HepG2 (cell line): ENCODE results near the gene RUNDC1. TPM values are rescaled to one million over a fixed set of nuclear protein-coding genes. Genes with fewer than 3 reads are reported as not detected.

ENCODE experiments used
- FOXK1 ChIP-seq: sonication (generic); formaldehyde crosslinking; IDR thresholded peaks from 2 replicates; pipeline ENCODE4 v1.4.0; 2020; ENCODE audit warnings: low read depth, missing genetic modification reagents, borderline replicate concordance
- GATAD1 ChIP-seq: IDR thresholded peaks from 2 replicates; pipeline ENCODE4 v1.6.1; 2016; ENCODE audit warnings: missing genetic modification reagents, missing compliant biosample characterization
- KAT8 ChIP-seq: IDR thresholded peaks from 2 replicates; pipeline ENCODE4 v1.6.1; 2016; ENCODE audit warnings: missing genetic modification reagents, missing compliant biosample characterization
- MED8 ChIP-seq: sonication (generic); formaldehyde crosslinking; IDR thresholded peaks from 2 replicates; pipeline ENCODE4 v1.8.1; 2023; ENCODE audit warnings: mild to moderate bottlenecking, missing genetic modification reagents; ENCODE audit not compliant: insufficient replicate concordance
- MTF1 ChIP-seq: sonication (generic); formaldehyde crosslinking; IDR thresholded peaks from 2 replicates; pipeline ENCODE4 v1.5.0; 2020; ENCODE audit warnings: missing genetic modification reagents
- MTF2 ChIP-seq: sonication (generic); formaldehyde crosslinking; IDR thresholded peaks from 2 replicates; pipeline ENCODE4 v1.5.0; 2020; ENCODE audit warnings: missing genetic modification reagents, borderline replicate concordance
- NFATC3 ChIP-seq: sonication (generic); formaldehyde crosslinking; IDR thresholded peaks from 2 replicates; pipeline ENCODE4 v1.5.1; 2020; ENCODE audit warnings: mild to moderate bottlenecking, missing genetic modification reagents
- POLR2G ChIP-seq: fragments of 200-400 bp; formaldehyde crosslinking; IDR thresholded peaks from 2 replicates; pipeline ENCODE4 v1.6.1; 2018; ENCODE audit warnings: mild to moderate bottlenecking, low read depth, low read length, moderate library complexity
- STAT5B ChIP-seq: sonication (generic); formaldehyde crosslinking; IDR thresholded peaks from 2 replicates; pipeline ENCODE4 v1.4.0; 2020; ENCODE audit warnings: missing genetic modification reagents
- TBP ChIP-seq: sonication (generic); formaldehyde crosslinking; IDR thresholded peaks from 2 replicates; pipeline ENCODE4 v1.5.0; 2020; ENCODE audit warnings: missing genetic modification reagents
- TBX3 ChIP-seq: fragments of 450-650 bp; IDR thresholded peaks from 2 replicates; pipeline ENCODE4 v1.6.1; 2017; ENCODE audit warnings: antibody characterized with exemption, mild to moderate bottlenecking, inconsistent platforms, borderline replicate concordance
- TCF7 ChIP-seq: sonication (generic); IDR thresholded peaks from 2 replicates; pipeline ENCODE4 v1.6.1; 2016; ENCODE audit warnings: antibody characterized with exemption, low read depth
- YY1 ChIP-seq: IDR thresholded peaks from 2 replicates; pipeline ENCODE4 v1.6.1; 2011; ENCODE audit warnings: low read length, low read depth, moderate library complexity, mild to moderate bottlenecking; ENCODE audit not compliant: insufficient read depth, insufficient replicate concordance
- ZBTB1 ChIP-seq: sonication (generic); formaldehyde crosslinking; IDR thresholded peaks from 2 replicates; pipeline ENCODE4 v1.4.0; 2020; ENCODE audit warnings: missing genetic modification reagents, borderline replicate concordance
- ZNF33B ChIP-seq: sonication (generic); formaldehyde crosslinking; IDR thresholded peaks from 2 replicates; pipeline ENCODE4 v1.5.1; 2020; ENCODE audit warnings: mild to moderate bottlenecking, missing genetic modification reagents
- ZNF605 ChIP-seq: sonication (generic); formaldehyde crosslinking; IDR thresholded peaks from 2 replicates; pipeline ENCODE4 v1.8.0; 2022; ENCODE audit warnings: mild to moderate bottlenecking, missing genetic modification reagents
- ZNF709 ChIP-seq: sonication (generic); formaldehyde crosslinking; IDR thresholded peaks from 2 replicates; pipeline ENCODE4 v1.5.0; 2020; ENCODE audit warnings: mild to moderate bottlenecking, missing genetic modification reagents
- ZNF776 ChIP-seq: sonication (generic); formaldehyde crosslinking; IDR thresholded peaks from 2 replicates; pipeline ENCODE4 v1.4.0; 2020; ENCODE audit warnings: mild to moderate bottlenecking, missing genetic modification reagents
- polyA plus RNA-seq, 8 experiments: library from polyadenylated mRNA; depleted of rRNA in 3 of 8; stranded (reverse) in 7 of 8; unstranded in 1 of 8; fragments of >200 nt; fragmentation: Illumina TruSeq in 4 of 8; extraction: Trizol in 4 of 8; gene quantifications; 2 replicates each; pipeline versions ENCODE4 v1.2.1 to v1.2.3, GENCODE V29; 2011 to 2016; ENCODE audit warnings: low read depth in 4 of 8, missing spikeins in 1 of 8, mixed read lengths in 1 of 8; ENCODE audit not compliant: insufficient read depth in 1 of 8
- total RNA-seq, 5 experiments: library from RNA; depleted of rRNA; stranded (reverse); fragments of >200 nt; fragmentation: Illumina TruSeq; extraction: Trizol; gene quantifications; 2 replicates each; pipeline ENCODE4 v1.2.3, GENCODE V29; 2016; ENCODE audit warnings: low read depth in 1 of 5
- TF ChIP-seq, protein P1 (sequence below): sonication (generic); formaldehyde crosslinking; IDR thresholded peaks from 2 replicates; pipeline ENCODE4 v1.4.0; 2020; ENCODE audit warnings: missing genetic modification reagents
- TF ChIP-seq, protein P2 (sequence below): IDR thresholded peaks from 2 replicates; pipeline ENCODE4 v1.6.1; 2012; ENCODE audit warnings: inconsistent platforms
- TF ChIP-seq, protein P3 (sequence below): sonication (generic); formaldehyde crosslinking; IDR thresholded peaks from 2 replicates; pipeline ENCODE4 v1.5.0; 2020; ENCODE audit warnings: missing genetic modification reagents
- TF ChIP-seq, protein P4 (sequence below): sonication (generic); formaldehyde crosslinking; conservative IDR thresholded peaks from 2 replicates; pipeline ENCODE4 v1.4.0; 2020; ENCODE audit warnings: missing genetic modification reagents
- TF ChIP-seq, protein P5 (sequence below): sonication (generic); formaldehyde crosslinking; IDR thresholded peaks from 2 replicates; pipeline ENCODE4 v1.8.0; 2022; ENCODE audit warnings: missing genetic modification reagents, mild to moderate bottlenecking, moderate library complexity, borderline replicate concordance

RUNDC1 gene
- total and polyA plus RNA-seq, 2 of the 13 experiments (the other 11 are each of a cell fraction or from before 2014, with no cell fraction given) = 10.3 to 11.4 TPM

DNA sequence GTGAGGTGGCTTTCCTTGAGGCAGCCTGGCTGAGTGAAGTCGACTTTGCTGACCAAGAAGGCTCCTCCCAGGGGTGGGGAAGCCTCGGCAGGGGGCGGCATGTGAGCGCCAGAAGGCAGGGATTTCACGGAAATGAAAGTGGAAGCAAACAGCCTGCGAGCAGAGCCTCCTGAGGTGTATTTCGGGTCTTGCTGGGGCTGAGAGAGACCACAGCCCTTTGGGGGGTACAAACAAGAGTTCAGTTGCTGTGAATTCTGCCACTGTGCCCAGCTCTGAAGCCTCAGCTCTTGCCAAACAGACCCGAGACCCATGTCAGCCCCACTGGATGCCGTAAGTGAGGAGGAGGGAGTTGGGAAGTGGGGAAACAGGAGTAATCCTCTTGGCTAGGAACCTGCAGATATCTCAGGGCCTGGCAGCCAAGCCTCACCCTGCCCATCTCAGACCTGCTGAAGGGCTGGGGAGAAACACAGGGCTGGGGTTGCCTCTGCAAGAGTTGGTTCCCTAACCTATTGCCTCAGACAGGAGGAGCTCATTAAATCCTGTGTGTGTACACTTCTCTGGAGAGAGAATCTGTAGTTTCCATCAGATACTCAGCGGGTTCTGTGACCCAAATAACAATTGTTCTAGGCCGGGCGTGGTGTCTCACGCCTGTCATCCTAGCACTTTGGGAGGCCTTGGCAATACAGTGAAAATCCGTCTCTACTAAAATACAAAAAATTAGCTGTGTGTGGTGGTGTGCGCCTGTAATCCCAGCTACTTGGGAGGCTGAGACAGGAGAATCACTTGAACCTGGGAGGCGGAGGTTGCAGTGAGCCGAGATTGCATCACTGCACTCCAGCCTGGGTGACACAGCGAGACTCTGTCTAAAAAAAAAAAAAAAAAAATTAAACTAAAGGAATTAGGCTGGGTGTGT is 26.5 kb downstream of the RUNDC1 start, which contains the start of gene IFI35 (continued):
- TF ChIP-seq, protein P1, sequence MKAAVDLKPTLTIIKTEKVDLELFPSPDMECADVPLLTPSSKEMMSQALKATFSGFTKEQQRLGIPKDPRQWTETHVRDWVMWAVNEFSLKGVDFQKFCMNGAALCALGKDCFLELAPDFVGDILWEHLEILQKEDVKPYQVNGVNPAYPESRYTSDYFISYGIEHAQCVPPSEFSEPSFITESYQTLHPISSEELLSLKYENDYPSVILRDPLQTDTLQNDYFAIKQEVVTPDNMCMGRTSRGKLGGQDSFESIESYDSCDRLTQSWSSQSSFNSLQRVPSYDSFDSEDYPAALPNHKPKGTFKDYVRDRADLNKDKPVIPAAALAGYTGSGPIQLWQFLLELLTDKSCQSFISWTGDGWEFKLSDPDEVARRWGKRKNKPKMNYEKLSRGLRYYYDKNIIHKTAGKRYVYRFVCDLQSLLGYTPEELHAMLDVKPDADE (CRISPR knock-in tag) = no peak
- TF ChIP-seq MTF2 (CRISPR knock-in tag) (no peak), GATAD1 (CRISPR knock-in tag) (peak; percentile 34), ZNF776 (no peak), FOXK1 (0 out of 2 replicates have a peak, but pooled peaks have one; percentile 8), POLR2G (peak; percentile 77), MED8 (no peak), MTF1 (CRISPR knock-in tag) (no peak), STAT5B (CRISPR knock-in tag) (no peak), TCF7 (no peak), ZBTB1 (no peak), YY1 (peak; percentile 25), ZNF33B (CRISPR knock-in tag) (peak; percentile 37; the same call in 1 of the 2 replicates), ZNF605 (CRISPR knock-in tag) (no peak), ZNF709 (no peak), KAT8 (CRISPR knock-in tag) (peak; percentile 45), TBP (no peak), NFATC3 (CRISPR knock-in tag) (no peak), TBX3 (no peak)
- TF ChIP-seq, protein P2, sequence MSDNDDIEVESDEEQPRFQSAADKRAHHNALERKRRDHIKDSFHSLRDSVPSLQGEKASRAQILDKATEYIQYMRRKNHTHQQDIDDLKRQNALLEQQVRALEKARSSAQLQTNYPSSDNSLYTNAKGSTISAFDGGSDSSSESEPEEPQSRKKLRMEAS = no peak
- TF ChIP-seq, protein P3, sequence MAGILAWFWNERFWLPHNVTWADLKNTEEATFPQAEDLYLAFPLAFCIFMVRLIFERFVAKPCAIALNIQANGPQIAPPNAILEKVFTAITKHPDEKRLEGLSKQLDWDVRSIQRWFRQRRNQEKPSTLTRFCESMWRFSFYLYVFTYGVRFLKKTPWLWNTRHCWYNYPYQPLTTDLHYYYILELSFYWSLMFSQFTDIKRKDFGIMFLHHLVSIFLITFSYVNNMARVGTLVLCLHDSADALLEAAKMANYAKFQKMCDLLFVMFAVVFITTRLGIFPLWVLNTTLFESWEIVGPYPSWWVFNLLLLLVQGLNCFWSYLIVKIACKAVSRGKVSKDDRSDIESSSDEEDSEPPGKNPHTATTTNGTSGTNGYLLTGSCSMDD = no peak
- TF ChIP-seq, protein P4, sequence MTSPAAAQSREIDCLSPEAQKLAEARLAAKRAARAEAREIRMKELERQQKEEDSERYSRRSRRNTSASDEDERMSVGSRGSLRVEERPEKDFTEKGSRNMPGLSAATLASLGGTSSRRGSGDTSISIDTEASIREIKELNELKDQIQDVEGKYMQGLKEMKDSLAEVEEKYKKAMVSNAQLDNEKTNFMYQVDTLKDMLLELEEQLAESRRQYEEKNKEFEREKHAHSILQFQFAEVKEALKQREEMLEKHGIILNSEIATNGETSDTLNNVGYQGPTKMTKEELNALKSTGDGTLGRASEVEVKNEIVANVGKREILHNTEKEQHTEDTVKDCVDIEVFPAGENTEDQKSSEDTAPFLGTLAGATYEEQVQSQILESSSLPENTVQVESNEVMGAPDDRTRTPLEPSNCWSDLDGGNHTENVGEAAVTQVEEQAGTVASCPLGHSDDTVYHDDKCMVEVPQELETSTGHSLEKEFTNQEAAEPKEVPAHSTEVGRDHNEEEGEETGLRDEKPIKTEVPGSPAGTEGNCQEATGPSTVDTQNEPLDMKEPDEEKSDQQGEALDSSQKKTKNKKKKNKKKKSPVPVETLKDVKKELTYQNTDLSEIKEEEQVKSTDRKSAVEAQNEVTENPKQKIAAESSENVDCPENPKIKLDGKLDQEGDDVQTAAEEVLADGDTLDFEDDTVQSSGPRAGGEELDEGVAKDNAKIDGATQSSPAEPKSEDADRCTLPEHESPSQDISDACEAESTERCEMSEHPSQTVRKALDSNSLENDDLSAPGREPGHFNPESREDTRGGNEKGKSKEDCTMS = no peak
- TF ChIP-seq, protein P5, sequence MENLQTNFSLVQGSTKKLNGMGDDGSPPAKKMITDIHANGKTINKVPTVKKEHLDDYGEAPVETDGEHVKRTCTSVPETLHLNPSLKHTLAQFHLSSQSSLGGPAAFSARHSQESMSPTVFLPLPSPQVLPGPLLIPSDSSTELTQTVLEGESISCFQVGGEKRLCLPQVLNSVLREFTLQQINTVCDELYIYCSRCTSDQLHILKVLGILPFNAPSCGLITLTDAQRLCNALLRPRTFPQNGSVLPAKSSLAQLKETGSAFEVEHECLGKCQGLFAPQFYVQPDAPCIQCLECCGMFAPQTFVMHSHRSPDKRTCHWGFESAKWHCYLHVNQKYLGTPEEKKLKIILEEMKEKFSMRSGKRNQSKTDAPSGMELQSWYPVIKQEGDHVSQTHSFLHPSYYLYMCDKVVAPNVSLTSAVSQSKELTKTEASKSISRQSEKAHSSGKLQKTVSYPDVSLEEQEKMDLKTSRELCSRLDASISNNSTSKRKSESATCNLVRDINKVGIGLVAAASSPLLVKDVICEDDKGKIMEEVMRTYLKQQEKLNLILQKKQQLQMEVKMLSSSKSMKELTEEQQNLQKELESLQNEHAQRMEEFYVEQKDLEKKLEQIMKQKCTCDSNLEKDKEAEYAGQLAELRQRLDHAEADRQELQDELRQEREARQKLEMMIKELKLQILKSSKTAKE (CRISPR knock-in tag) = no peak
